ENCODE measurements around the gene LDLRAD4.

The LDLRAD4 gene

GRCh38 chr18:13544953-13545352, 326.4 kb downstream of the LDLRAD4 start:
- H2AK5ac ChIP-seq (ENCODE audit: low read length, severe bottlenecking) = no peak overlapping the region

GRCh38 chr18:13545514-13545913, 327.0 kb downstream of the LDLRAD4 start:
- H3K9ac ChIP-seq (ENCODE audit: low read length) = no peak overlapping the region
- no peak overlapping the region for H3K27ac ChIP-seq (ENCODE audit: low read length, poor library complexity, severe bottlenecking)
- H2BK120ac ChIP-seq (ENCODE audit: low read depth, low read length) = no peak overlapping the region
- H2AFZ ChIP-seq (ENCODE audit: low read depth, low read length) = no peak overlapping the region
- H3K4ac ChIP-seq (ENCODE audit: low read depth in 1 of 2, low read length in 2 of 2) = no peak overlapping the region
- peaks cover 3 to 15% of the 10 kb centered on the region in 2 experiments for H3K27me3 ChIP-seq (ENCODE audit: control insufficient read depth in 1 of 2, insufficient read depth in 1 of 2, low read length in 2 of 2)
- no peaks in the 10 kb centered on the region for H3K4me1 ChIP-seq (ENCODE audit: control insufficient read depth, insufficient read depth, low read depth, low read length)
- no peak overlapping the region for H4K91ac ChIP-seq (ENCODE audit: low read length)
- 80% methylated on average over 4 of the region's 4 CpGs for WGBS
- H3K9me3 ChIP-seq (ENCODE audit: control insufficient read depth, low read length) = no peaks in the 10 kb centered on the region
- H3K36me3 ChIP-seq (ENCODE audit: control insufficient read depth in 1 of 2, insufficient read depth in 2 of 2, low read depth in 1 of 2, low read length in 2 of 2) = no peaks in the 10 kb centered on the region
- no peak overlapping the region for H3K18ac ChIP-seq (ENCODE audit: low read depth in 1 of 2, low read length in 2 of 2)
- H2BK12ac ChIP-seq (ENCODE audit: low read length in 2 of 2) = no peak overlapping the region
- no peak overlapping the region for H3K4me3 ChIP-seq (ENCODE audit: insufficient read depth in 1 of 2, low read depth in 1 of 2, low read length in 2 of 2)
- H3K4me2 ChIP-seq (ENCODE audit: low read length, poor library complexity, severe bottlenecking) = no peak overlapping the region
- H3K23ac ChIP-seq (ENCODE audit: low read length in 2 of 2) = no peak overlapping the region
- no peak overlapping the region for H2BK15ac ChIP-seq (ENCODE audit: low read depth, poor library complexity, severe bottlenecking)
- H2AK5ac ChIP-seq (ENCODE audit: low read length, severe bottlenecking) = no peak overlapping the region
- no peak overlapping the region for H2BK5ac ChIP-seq (ENCODE audit: low read depth, low read length, poor library complexity, severe bottlenecking)
- H3K14ac ChIP-seq (ENCODE audit: low read length in 2 of 2) = no peak overlapping the region
- H3K79me1 ChIP-seq (replicated peaks; ENCODE audit: low read length, poor library complexity, severe bottlenecking) = no peaks in the 10 kb centered on the region
- H4K8ac ChIP-seq (ENCODE audit: low read length) = no peak overlapping the region
- no peak for DNase-seq

More at GRCh38 chr18:13544953-13545352, 326.4 kb downstream of the LDLRAD4 start:
- Histone ChIP-seq H3K36me3 (ENCODE audit: control insufficient read depth in 1 of 2, insufficient read depth in 2 of 2, low read depth in 1 of 2, low read length in 2 of 2) (no peaks in the 10 kb centered on the region), H2BK15ac (ENCODE audit: low read depth, poor library complexity, severe bottlenecking) (no peak overlapping the region), H2BK12ac (ENCODE audit: low read length in 2 of 2) (no peak overlapping the region), H2BK5ac (ENCODE audit: low read depth, low read length, poor library complexity, severe bottlenecking) (no peak overlapping the region), H3K79me1 (replicated peaks; ENCODE audit: low read length, poor library complexity, severe bottlenecking) (no peaks in the 10 kb centered on the region), H3K4me3 (ENCODE audit: insufficient read depth in 1 of 2, low read depth in 1 of 2, low read length in 2 of 2) (no peak overlapping the region), H3K23ac (ENCODE audit: low read length in 2 of 2) (no peak overlapping the region), H3K4ac (ENCODE audit: low read depth in 1 of 2, low read length in 2 of 2) (no peak overlapping the region), H2BK120ac (ENCODE audit: low read depth, low read length) (no peak overlapping the region), H4K91ac (ENCODE audit: low read length) (no peak overlapping the region), H3K27ac (ENCODE audit: low read length, poor library complexity, severe bottlenecking) (no peak overlapping the region), H3K9me3 (ENCODE audit: control insufficient read depth, low read length) (no peaks in the 10 kb centered on the region), H3K18ac (ENCODE audit: low read depth in 1 of 2, low read length in 2 of 2) (no peak overlapping the region), H3K9ac (ENCODE audit: low read length) (no peak overlapping the region), H4K8ac (ENCODE audit: low read length) (no peak overlapping the region), H3K4me2 (ENCODE audit: low read length, poor library complexity, severe bottlenecking) (no peak overlapping the region), H3K14ac (ENCODE audit: low read length in 2 of 2) (no peak overlapping the region), H2AFZ (ENCODE audit: low read depth, low read length) (no peak overlapping the region), H3K27me3 (ENCODE audit: control insufficient read depth in 1 of 2, insufficient read depth in 1 of 2, low read length in 2 of 2) (peaks cover 3 to 15% of the 10 kb centered on the region in 2 experiments), H3K4me1 (ENCODE audit: control insufficient read depth, insufficient read depth, low read depth, low read length) (no peaks in the 10 kb centered on the region)
- WGBS = 91% methylated on average over 8 of the region's 8 CpGs
- no peak for DNase-seq

GRCh38 chr18:13545955-13546354, 327.4 kb downstream of the LDLRAD4 start:
- no peak overlapping the region for H2AK5ac ChIP-seq (ENCODE audit: low read length, severe bottlenecking)
- H3K23ac ChIP-seq (ENCODE audit: low read length in 2 of 2) = no peak overlapping the region
- H3K4me2 ChIP-seq (ENCODE audit: low read length, poor library complexity, severe bottlenecking) = no peak overlapping the region
- H3K9me3 ChIP-seq (ENCODE audit: control insufficient read depth, low read length) = no peaks in the 10 kb centered on the region
- H2BK5ac ChIP-seq (ENCODE audit: low read depth, low read length, poor library complexity, severe bottlenecking) = no peak overlapping the region
- H4K91ac ChIP-seq (ENCODE audit: low read length) = no peak overlapping the region
- H3K14ac ChIP-seq (ENCODE audit: low read length in 2 of 2) = no peak overlapping the region
- WGBS = 73% methylated on average over 3 of the region's 4 CpGs
- no peak overlapping the region for H2BK120ac ChIP-seq (ENCODE audit: low read depth, low read length)
- no peak for DNase-seq
- no peaks in the 10 kb centered on the region for H3K79me1 ChIP-seq (replicated peaks; ENCODE audit: low read length, poor library complexity, severe bottlenecking)
- H3K4me3 ChIP-seq (ENCODE audit: insufficient read depth in 1 of 2, low read depth in 1 of 2, low read length in 2 of 2) = no peak overlapping the region
- no peaks in the 10 kb centered on the region for H3K4me1 ChIP-seq (ENCODE audit: control insufficient read depth, insufficient read depth, low read depth, low read length)
- no peak overlapping the region for H2BK12ac ChIP-seq (ENCODE audit: low read length in 2 of 2)
- no peak overlapping the region for H3K18ac ChIP-seq (ENCODE audit: low read depth in 1 of 2, low read length in 2 of 2)
- no peaks in the 10 kb centered on the region for H3K36me3 ChIP-seq (ENCODE audit: control insufficient read depth in 1 of 2, insufficient read depth in 2 of 2, low read depth in 1 of 2, low read length in 2 of 2)
- H2BK15ac ChIP-seq (ENCODE audit: low read depth, poor library complexity, severe bottlenecking) = no peak overlapping the region
- H2AFZ ChIP-seq (ENCODE audit: low read depth, low read length) = no peak overlapping the region
- H3K9ac ChIP-seq (ENCODE audit: low read length) = no peak overlapping the region
- no peak overlapping the region for H4K8ac ChIP-seq (ENCODE audit: low read length)
- no peak overlapping the region for H3K27ac ChIP-seq (ENCODE audit: low read length, poor library complexity, severe bottlenecking)
- H3K4ac ChIP-seq (ENCODE audit: low read depth in 1 of 2, low read length in 2 of 2) = no peak overlapping the region
- H3K27me3 ChIP-seq (ENCODE audit: control insufficient read depth in 1 of 2, insufficient read depth in 1 of 2, low read length in 2 of 2) = peaks cover 0 to 20% of the 10 kb centered on the region in 2 experiments

GRCh38 chr18:13546638-13547037, 328.1 kb downstream of the LDLRAD4 start:
- H3K9ac ChIP-seq (ENCODE audit: low read length) = no peak overlapping the region
- no peaks in the 10 kb centered on the region for H3K9me3 ChIP-seq (ENCODE audit: control insufficient read depth, low read length)

More at GRCh38 chr18:13546638-13547037, 328.1 kb downstream of the LDLRAD4 start:
- Histone ChIP-seq H3K4me2 (ENCODE audit: low read length, poor library complexity, severe bottlenecking) (no peak overlapping the region), H3K79me1 (replicated peaks; ENCODE audit: low read length, poor library complexity, severe bottlenecking) (no peaks in the 10 kb centered on the region), H2AFZ (ENCODE audit: low read depth, low read length) (no peak overlapping the region), H2AK5ac (ENCODE audit: low read length, severe bottlenecking) (no peak overlapping the region), H2BK15ac (ENCODE audit: low read depth, poor library complexity, severe bottlenecking) (no peak overlapping the region), H3K4me3 (ENCODE audit: insufficient read depth in 1 of 2, low read depth in 1 of 2, low read length in 2 of 2) (no peak overlapping the region), H3K18ac (ENCODE audit: low read depth in 1 of 2, low read length in 2 of 2) (no peak overlapping the region), H3K27ac (ENCODE audit: low read length, poor library complexity, severe bottlenecking) (no peak overlapping the region), H3K4ac (ENCODE audit: low read depth in 1 of 2, low read length in 2 of 2) (no peak overlapping the region), H3K27me3 (ENCODE audit: control insufficient read depth in 1 of 2, insufficient read depth in 1 of 2, low read length in 2 of 2) (peaks cover 4 to 27% of the 10 kb centered on the region in 2 experiments), H4K91ac (ENCODE audit: low read length) (no peak overlapping the region), H3K14ac (ENCODE audit: low read length in 2 of 2) (no peak overlapping the region), H3K4me1 (ENCODE audit: control insufficient read depth, insufficient read depth, low read depth, low read length) (no peaks in the 10 kb centered on the region), H4K8ac (ENCODE audit: low read length) (no peak overlapping the region), H3K36me3 (ENCODE audit: control insufficient read depth in 1 of 2, insufficient read depth in 2 of 2, low read depth in 1 of 2, low read length in 2 of 2) (no peaks in the 10 kb centered on the region), H2BK5ac (ENCODE audit: low read depth, low read length, poor library complexity, severe bottlenecking) (no peak overlapping the region), H2BK120ac (ENCODE audit: low read depth, low read length) (no peak overlapping the region), H3K23ac (ENCODE audit: low read length in 2 of 2) (no peak overlapping the region), H2BK12ac (ENCODE audit: low read length in 2 of 2) (no peak overlapping the region)
- DNase-seq = no peak
- WGBS = 90% methylated on average over 8 of the region's 8 CpGs

Data from mesenchymal stem cell (in vitro differentiated cells and primary cell).